DOHH2 (cell line): ENCODE data around the gene HSD17B7.

Experiments used
- H3F3A ChIP-seq: fragments of 200-600 bp; sonication (generic), shearing (Covaris generic); 2 replicates; pipeline ENCODE4 v1.6.0; 2016; ENCODE audit warnings: antibody characterized with exemption, mild to moderate bottlenecking; ENCODE audit not compliant: control insufficient read depth, insufficient read depth
- H3K27ac ChIP-seq: fragments of 200-600 bp; sonication (generic); 2 replicates; pipeline ENCODE4 v1.5.1; 2014; ENCODE audit warnings: low read depth, mild to moderate bottlenecking, low read length, moderate library complexity
- H3K27me3 ChIP-seq: fragments of 200-600 bp; sonication (generic); 2 replicates; pipeline ENCODE4 v1.6.1; 2014; ENCODE audit warnings: mild to moderate bottlenecking, low read length, mixed read lengths; ENCODE audit not compliant: control insufficient read depth
- H3K36me3 ChIP-seq: fragments of 200-600 bp; sonication (generic); 2 replicates; pipeline ENCODE4 v1.6.1; 2014; ENCODE audit warnings: mild to moderate bottlenecking, low read length, moderate library complexity, mixed read lengths; ENCODE audit not compliant: control insufficient read depth
- H3K4me1 ChIP-seq: fragments of 200-600 bp; sonication (generic); 2 replicates; pipeline ENCODE4 v1.6.1; 2014; ENCODE audit warnings: mild to moderate bottlenecking, low read length, mixed read lengths; ENCODE audit not compliant: control insufficient read depth
- H3K4me2 ChIP-seq: fragments of 200-600 bp; sonication (generic); 2 replicates; pipeline ENCODE4 v1.6.0; 2014; ENCODE audit warnings: mild to moderate bottlenecking, low read length, moderate library complexity
- H3K4me3 ChIP-seq: fragments of 200-600 bp; sonication (generic); 2 replicates; pipeline ENCODE4 v1.5.1; 2014; ENCODE audit warnings: mild to moderate bottlenecking, low read length, mixed read lengths
- H3K79me2 ChIP-seq: fragments of 200-600 bp; sonication (generic); 2 replicates; pipeline ENCODE4 v1.6.1; 2014; ENCODE audit warnings: mild to moderate bottlenecking, low read length, mixed read lengths; ENCODE audit not compliant: control insufficient read depth
- H3K9me2 ChIP-seq: fragments of 200-600 bp; sonication (generic); replicated peaks from 2 replicates; pipeline ENCODE4 v1.6.1; 2014; ENCODE audit warnings: mild to moderate bottlenecking, low read length, mixed read lengths; ENCODE audit not compliant: control insufficient read depth
- H3K9me3 ChIP-seq: fragments of 200-600 bp; sonication (generic); 2 replicates; pipeline ENCODE4 v1.6.1; 2014; ENCODE audit warnings: antibody characterized with exemption, low read length, mixed read lengths; ENCODE audit not compliant: control insufficient read depth, insufficient read depth
- H4K20me1 ChIP-seq: fragments of 200-600 bp; sonication (generic); 2 replicates; pipeline ENCODE4 v1.6.0; 2014; ENCODE audit warnings: low read depth, mild to moderate bottlenecking, antibody characterized with exemption, low read length, moderate library complexity; ENCODE audit not compliant: control insufficient read depth, insufficient read depth
- EZH2phosphoT487 ChIP-seq: fragments of 200-600 bp; sonication (generic); IDR thresholded peaks from 2 replicates; pipeline ENCODE4 v1.6.1; 2017; ENCODE audit warnings: borderline replicate concordance, mild to moderate bottlenecking, antibody characterized with exemption, low read length, moderate library complexity, mixed read lengths
- TF ChIP-seq, protein P1 (sequence below): fragments of 200-600 bp; sonication (generic); IDR thresholded peaks from one replicate; pipeline ENCODE4 v1.5.1; 2014; ENCODE audit warnings: antibody characterized with exemption, mild to moderate bottlenecking, low read depth, low read length; ENCODE audit not compliant: poor library complexity, severe bottlenecking

The HSD17B7 gene

DNA sequence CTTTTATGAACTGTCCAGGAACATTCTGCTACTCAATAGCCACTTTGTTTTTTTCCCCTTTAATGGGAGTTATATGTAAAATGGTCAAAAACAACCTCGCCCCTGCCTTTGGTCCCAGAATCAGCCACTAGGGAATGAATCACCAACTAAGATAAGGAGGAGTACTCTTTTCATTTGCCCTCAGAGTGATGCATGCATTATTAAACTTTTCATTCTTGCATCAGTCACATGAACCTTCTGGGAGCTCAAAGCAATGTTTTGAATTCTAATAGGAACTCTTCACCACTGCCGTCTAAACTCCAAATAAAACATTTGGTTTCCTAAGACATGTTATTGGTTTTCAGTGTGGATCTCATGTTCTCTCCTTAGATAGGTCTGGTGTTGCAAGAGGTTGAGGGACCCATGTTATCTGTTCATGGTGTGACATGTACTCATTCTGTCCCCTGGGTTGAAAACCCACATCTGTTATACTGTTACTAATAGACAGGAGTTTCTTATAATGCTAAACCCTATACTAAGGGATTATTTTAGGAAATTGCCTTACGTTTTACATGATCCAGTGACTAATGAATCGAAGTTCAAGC is 17.8 kb upstream of the HSD17B7 start:
- no peak overlapping the region for H3K4me3 ChIP-seq
- no peaks in the 10 kb centered on the region; the same call in 1 of the 2 replicates for H3K9me3 ChIP-seq
- H3K36me3 ChIP-seq = no peaks in the 10 kb centered on the region
- no peaks in the 10 kb centered on the region; the same call in 1 of the 2 replicates for H3K27me3 ChIP-seq
- H4K20me1 ChIP-seq = no peaks in the 10 kb centered on the region
- H3K79me2 ChIP-seq = no peaks in the 10 kb centered on the region
- H3K4me1 ChIP-seq = no peaks in the 10 kb centered on the region
- no peak overlapping the region for H3K4me2 ChIP-seq
- TF ChIP-seq, protein P1, sequence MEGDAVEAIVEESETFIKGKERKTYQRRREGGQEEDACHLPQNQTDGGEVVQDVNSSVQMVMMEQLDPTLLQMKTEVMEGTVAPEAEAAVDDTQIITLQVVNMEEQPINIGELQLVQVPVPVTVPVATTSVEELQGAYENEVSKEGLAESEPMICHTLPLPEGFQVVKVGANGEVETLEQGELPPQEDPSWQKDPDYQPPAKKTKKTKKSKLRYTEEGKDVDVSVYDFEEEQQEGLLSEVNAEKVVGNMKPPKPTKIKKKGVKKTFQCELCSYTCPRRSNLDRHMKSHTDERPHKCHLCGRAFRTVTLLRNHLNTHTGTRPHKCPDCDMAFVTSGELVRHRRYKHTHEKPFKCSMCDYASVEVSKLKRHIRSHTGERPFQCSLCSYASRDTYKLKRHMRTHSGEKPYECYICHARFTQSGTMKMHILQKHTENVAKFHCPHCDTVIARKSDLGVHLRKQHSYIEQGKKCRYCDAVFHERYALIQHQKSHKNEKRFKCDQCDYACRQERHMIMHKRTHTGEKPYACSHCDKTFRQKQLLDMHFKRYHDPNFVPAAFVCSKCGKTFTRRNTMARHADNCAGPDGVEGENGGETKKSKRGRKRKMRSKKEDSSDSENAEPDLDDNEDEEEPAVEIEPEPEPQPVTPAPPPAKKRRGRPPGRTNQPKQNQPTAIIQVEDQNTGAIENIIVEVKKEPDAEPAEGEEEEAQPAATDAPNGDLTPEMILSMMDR = no peak
- TF ChIP-seq EZH2phosphoT487 = no peak
- H3K27ac ChIP-seq = no peak overlapping the region
- no peaks in the 10 kb centered on the region for H3F3A ChIP-seq
- no peaks in the 10 kb centered on the region for H3K9me2 ChIP-seq

DNA sequence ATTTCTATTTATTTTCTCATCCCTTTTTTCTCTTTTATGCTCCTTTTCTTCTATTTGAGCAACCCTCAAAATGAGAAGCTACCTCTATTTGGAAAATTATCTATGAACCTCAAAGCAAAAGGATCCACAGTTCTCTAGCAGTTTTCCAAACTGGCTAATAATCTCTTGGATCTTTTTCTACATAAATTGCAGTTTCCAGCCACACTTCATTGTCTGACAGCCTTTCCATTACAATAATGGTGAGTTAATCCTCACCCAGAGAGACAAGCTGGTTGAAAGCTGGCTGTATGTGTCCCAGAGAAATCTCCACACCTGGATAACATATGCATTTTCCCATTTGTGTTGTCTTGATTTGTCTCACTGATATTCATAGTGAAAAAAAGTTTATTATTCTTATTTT is 16.5 kb upstream of the HSD17B7 start:
- no peaks in the 10 kb centered on the region for H3K36me3 ChIP-seq
- no peaks in the 10 kb centered on the region for H4K20me1 ChIP-seq
- no peaks in the 10 kb centered on the region for H3F3A ChIP-seq
- H3K27ac ChIP-seq = no peak overlapping the region
- no peak overlapping the region for H3K4me3 ChIP-seq
- TF ChIP-seq EZH2phosphoT487 = no peak
- TF ChIP-seq, protein P1 = no peak
- H3K9me2 ChIP-seq = no peaks in the 10 kb centered on the region
- H3K4me1 ChIP-seq = no peaks in the 10 kb centered on the region
- H3K79me2 ChIP-seq = no peaks in the 10 kb centered on the region
- no peaks in the 10 kb centered on the region; the same call in 1 of the 2 replicates for H3K9me3 ChIP-seq
- H3K4me2 ChIP-seq = no peak overlapping the region
- H3K27me3 ChIP-seq = no peaks in the 10 kb centered on the region; the same call in 1 of the 2 replicates

DNA sequence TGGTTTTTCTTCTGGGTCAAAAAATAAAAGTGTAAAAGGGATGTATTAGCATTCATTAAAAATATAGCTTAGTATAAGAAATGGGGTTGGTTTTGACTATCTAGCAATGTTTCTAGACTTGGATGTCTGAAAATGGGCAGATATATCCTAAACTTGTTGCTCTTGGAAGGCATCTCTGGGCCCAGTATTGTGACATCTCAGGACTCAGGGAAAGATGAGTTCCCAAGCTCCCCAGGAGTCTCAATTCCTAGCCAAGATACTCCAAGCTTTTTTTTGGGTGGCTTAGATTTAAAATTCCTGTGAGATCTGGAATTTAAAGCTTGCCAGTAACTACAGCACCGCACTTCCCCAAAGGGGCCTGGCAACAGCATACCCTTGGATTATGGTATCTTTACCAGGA is 11.5 kb upstream of the HSD17B7 start:
- H3K9me3 ChIP-seq = no peaks in the 10 kb centered on the region
- no peak overlapping the region for H3K4me3 ChIP-seq
- no peaks in the 10 kb centered on the region for H3K79me2 ChIP-seq
- TF ChIP-seq EZH2phosphoT487 = no peak
- TF ChIP-seq, protein P1 = no peak
- H3K9me2 ChIP-seq = no peaks in the 10 kb centered on the region
- H3K4me1 ChIP-seq = no peaks in the 10 kb centered on the region
- H3K27me3 ChIP-seq = no peaks in the 10 kb centered on the region
- H3K36me3 ChIP-seq = no peaks in the 10 kb centered on the region
- no peaks in the 10 kb centered on the region for H3F3A ChIP-seq
- no peak overlapping the region for H3K27ac ChIP-seq
- H3K4me2 ChIP-seq = no peak overlapping the region
- H4K20me1 ChIP-seq = no peaks in the 10 kb centered on the region
